Loucy (cell line): ENCODE data around the gene SYT13.

ENCODE experiments used
- H2AFZ ChIP-seq: fragments of 200-600 bp; sonication (generic); 2 replicates; pipeline ENCODE4 v1.6.0; 2016; ENCODE audit warnings: antibody characterized with exemption, mild to moderate bottlenecking, low read length, moderate library complexity
- H3F3A ChIP-seq: fragments of 200-600 bp; 2 replicates; pipeline ENCODE4 v1.6.0; 2016; ENCODE audit warnings: antibody characterized with exemption, low read depth, mild to moderate bottlenecking
- H3K27me3 ChIP-seq: fragments of 200-600 bp; sonication (generic); 2 replicates; pipeline ENCODE4 v1.6.1; 2014; ENCODE audit warnings: low read length, mild to moderate bottlenecking; ENCODE audit not compliant: insufficient read depth, poor library complexity, severe bottlenecking
- H3K36me3 ChIP-seq: fragments of 200-600 bp; sonication (generic); 2 replicates; pipeline ENCODE4 v1.6.1; 2016; ENCODE audit warnings: low read length; ENCODE audit not compliant: insufficient read depth
- H3K4me1 ChIP-seq: fragments of 200-600 bp; sonication (generic); 2 replicates; pipeline ENCODE4 v1.5.1; 2014; ENCODE audit warnings: low read length, mild to moderate bottlenecking; ENCODE audit not compliant: insufficient read depth, poor library complexity, severe bottlenecking
- H3K4me2 ChIP-seq: fragments of 200-600 bp; sonication (generic); 2 replicates; pipeline ENCODE4 v1.6.0; 2014; ENCODE audit warnings: antibody characterized with exemption, low read length, low read depth, mild to moderate bottlenecking; ENCODE audit not compliant: poor library complexity, severe bottlenecking
- H3K4me3 ChIP-seq: fragments of 200-600 bp; sonication (generic); 2 replicates; pipeline ENCODE4 v1.5.1; 2014; ENCODE audit warnings: low read length, mild to moderate bottlenecking, mixed read lengths; ENCODE audit not compliant: poor library complexity, severe bottlenecking
- H3K79me2 ChIP-seq: fragments of 200-600 bp; sonication (generic); 2 replicates; pipeline ENCODE4 v1.6.1; 2014; ENCODE audit warnings: low read length; ENCODE audit not compliant: insufficient read depth
- H3K9ac ChIP-seq: fragments of 200-600 bp; sonication (generic); 2 replicates; pipeline ENCODE4 v1.6.0; 2014; ENCODE audit warnings: mild to moderate bottlenecking, low read depth, low read length, moderate library complexity; ENCODE audit not compliant: poor library complexity, severe bottlenecking
- H3K9me2 ChIP-seq: fragments of 200-600 bp; sonication (generic); replicated peaks from 2 replicates; pipeline ENCODE4 v1.6.1; 2016; ENCODE audit warnings: low read depth, low read length, mixed read lengths
- H3K9me3 ChIP-seq: fragments of 200-600 bp; sonication (generic); 2 replicates; pipeline ENCODE4 v1.6.1; 2014; ENCODE audit warnings: mild to moderate bottlenecking, antibody characterized with exemption, low read length, low read depth; ENCODE audit not compliant: insufficient read depth
- H4K20me1 ChIP-seq: fragments of 200-600 bp; sonication (generic); 2 replicates; pipeline ENCODE4 v1.6.0; 2014; ENCODE audit warnings: antibody characterized with exemption, low read length, mild to moderate bottlenecking; ENCODE audit not compliant: insufficient read depth, poor library complexity, severe bottlenecking
- CTCF ChIP-seq: fragments of 200-600 bp; sonication (generic); conservative IDR thresholded peaks from 2 replicates; pipeline ENCODE4 v1.5.1; 2014; ENCODE audit warnings: mild to moderate bottlenecking, antibody characterized with exemption, low read length
- EZH2phosphoT487 ChIP-seq: fragments of 200-600 bp; IDR thresholded peaks from 2 replicates; pipeline ENCODE4 v1.6.1; 2018; ENCODE audit warnings: antibody characterized with exemption, mild to moderate bottlenecking, moderate library complexity, borderline replicate concordance

Gene SYT13

DNA sequence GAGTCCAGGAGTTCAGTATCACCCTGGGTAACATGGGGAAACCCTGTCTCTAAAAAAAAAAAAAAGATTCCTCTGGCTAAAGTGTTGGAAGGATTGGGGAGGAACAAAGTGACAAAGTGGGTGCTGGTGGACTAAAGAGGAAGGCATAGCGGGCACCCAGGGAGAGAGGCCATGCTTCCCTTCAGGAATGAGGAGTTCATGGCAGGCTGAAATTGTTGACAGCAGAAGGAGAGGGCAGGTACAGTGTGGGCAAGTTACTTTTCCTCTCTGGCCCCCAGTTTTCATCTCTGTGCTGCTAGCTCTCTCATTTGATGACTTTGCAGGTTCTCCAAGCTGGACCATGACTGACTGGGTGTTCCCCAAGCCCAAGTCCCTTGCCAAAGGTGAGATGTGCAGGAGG, 4.4 kb upstream of the SYT13 start:
- Histone ChIP-seq H3K9me2 (no peaks in the 10 kb centered on the region), H3K36me3 (no peaks in the 10 kb centered on the region), H3K9me3 (no peaks in the 10 kb centered on the region), H3K4me1 (peaks cover 5% of the 10 kb centered on the region), H3K4me3 (no peak overlapping the region), H3K4me2 (no peak overlapping the region), H3F3A (no peaks in the 10 kb centered on the region), H3K9ac (no peak overlapping the region), H4K20me1 (no peaks in the 10 kb centered on the region), H3K27me3 (no peaks in the 10 kb centered on the region), H2AFZ (no peak overlapping the region), H3K79me2 (no peaks in the 10 kb centered on the region)
- TF ChIP-seq CTCF (no peak), EZH2phosphoT487 (no peak)

GRCh38 chr11:45289369-45289768, 3.2 kb upstream of the SYT13 start:
- H2AFZ ChIP-seq, result no peak overlapping the region
- no peak overlapping the region for H3K4me2 ChIP-seq
- no peak for TF ChIP-seq CTCF
- TF ChIP-seq EZH2phosphoT487, result no peak
- H3K9me2 ChIP-seq, result no peaks in the 10 kb centered on the region
- H3K9me3 ChIP-seq, result no peaks in the 10 kb centered on the region
- H3K4me3 ChIP-seq, result no peak overlapping the region
- no peak overlapping the region for H3K9ac ChIP-seq
- H4K20me1 ChIP-seq, result no peaks in the 10 kb centered on the region
- no peaks in the 10 kb centered on the region for H3F3A ChIP-seq
- no peaks in the 10 kb centered on the region for H3K27me3 ChIP-seq
- H3K36me3 ChIP-seq, result no peaks in the 10 kb centered on the region
- peaks cover 8% of the 10 kb centered on the region for H3K4me1 ChIP-seq
- no peaks in the 10 kb centered on the region for H3K79me2 ChIP-seq

DNA sequence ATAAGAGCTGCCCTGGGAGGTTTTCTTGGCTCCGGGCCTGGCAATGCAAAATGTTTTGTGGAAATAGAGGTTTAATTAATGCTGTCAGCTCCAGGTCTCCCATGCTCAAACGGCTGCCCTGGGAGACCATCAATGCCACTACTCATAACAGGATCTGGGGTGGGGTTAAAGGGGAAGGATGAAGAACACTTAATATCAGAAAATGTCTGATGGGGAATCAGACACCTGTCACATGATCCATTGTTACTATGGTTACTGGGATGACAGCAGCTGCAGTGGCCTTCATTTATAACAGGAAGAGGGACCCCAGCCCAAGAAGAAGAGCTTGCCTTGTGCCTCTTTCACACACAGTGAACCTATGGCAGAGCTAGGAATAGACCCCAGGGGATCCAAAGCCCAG, 2.2 kb upstream of the SYT13 start:
- Histone ChIP-seq H2AFZ (no peak overlapping the region), H3K36me3 (no peaks in the 10 kb centered on the region), H3K79me2 (no peaks in the 10 kb centered on the region), H3F3A (no peaks in the 10 kb centered on the region), H3K9me2 (no peaks in the 10 kb centered on the region), H3K9me3 (no peaks in the 10 kb centered on the region), H3K4me2 (no peak overlapping the region), H3K9ac (no peak overlapping the region), H3K4me1 (peaks cover 9% of the 10 kb centered on the region), H3K4me3 (no peak overlapping the region), H4K20me1 (no peaks in the 10 kb centered on the region), H3K27me3 (no peaks in the 10 kb centered on the region)
- no peak for TF ChIP-seq EZH2phosphoT487
- no peak for TF ChIP-seq CTCF
